H1 (cell line): Measurements from ENCODE around the gene ACMSD. TPM values are rescaled to one million over a fixed set of nuclear protein-coding genes. Genes with fewer than 3 reads are reported as not detected.
"Not testable (repeated sequence)": the region's sequence is repeated elsewhere in the genome, so short reads cannot be mapped to it uniquely, and the experiment has no call there.

Experiments used
- CTCF ChIA-PET: fragments of 300-600 bp; sonication (Branson Sonifier 250); formaldehyde crosslinking; loops from one replicate; lab custom pipeline; 2021; ENCODE audit not compliant: partially characterized antibody; lab: Charles Lee
- POLR2A ChIA-PET: fragments of 300-600 bp; sonication (Branson Sonifier 250); formaldehyde crosslinking; loops from one replicate; lab custom pipeline; 2021; ENCODE audit warnings: inconsistent platforms; ENCODE audit not compliant: partially characterized antibody; lab: Charles Lee
- DNase-seq, 2 experiments: peaks; one replicate each; pipeline versions ENCODE4 v3.0.0 to v3.0.0-alpha.2; 2010 to 2022; ENCODE audit warnings: low spot score in 2 of 2, low read depth in 1 of 2, mixed read lengths in 1 of 2
- FAIRE-seq: peaks from 2 replicates; lab custom pipeline; 2011; peaks lifted over from hg19 to GRCh38; lab: Jason Lieb, UNC
- H2AFZ ChIP-seq: 2 replicates; pipeline ENCODE4 v1.8.1; 2012; ENCODE audit warnings: low read length, inconsistent platforms
- H2AK5ac ChIP-seq: 2 replicates; pipeline ENCODE4 v1.6.1; 2013; ENCODE audit warnings: low read depth, low read length
- H2BK120ac ChIP-seq: replicated peaks from 2 replicates; pipeline ENCODE3; 2013; ENCODE audit warnings: low read depth, low read length, inconsistent platforms
- H2BK12ac ChIP-seq: 2 replicates; pipeline ENCODE4 v1.6.1; 2013; ENCODE audit warnings: low read depth, low read length
- H2BK15ac ChIP-seq: 2 replicates; pipeline ENCODE4 v1.6.1; 2013; ENCODE audit warnings: low read length
- H2BK20ac ChIP-seq: 2 replicates; pipeline ENCODE4 v1.6.1; 2013; ENCODE audit warnings: low read length
- H2BK5ac ChIP-seq: 2 replicates; pipeline ENCODE4 v1.6.1; 2013; ENCODE audit warnings: low read depth, low read length
- H3K14ac ChIP-seq: 2 replicates; pipeline ENCODE4 v1.6.1; 2013; ENCODE audit warnings: inconsistent platforms; ENCODE audit not compliant: insufficient read length
- H3K18ac ChIP-seq: 2 replicates; pipeline ENCODE4 v1.6.1; 2013; ENCODE audit warnings: low read length; ENCODE audit errors: extremely low read depth
- H3K23ac ChIP-seq: 2 replicates; pipeline ENCODE4 v1.6.1; 2013; ENCODE audit warnings: inconsistent platforms; ENCODE audit not compliant: insufficient read length
- H3K23me2 ChIP-seq: 2 replicates; pipeline ENCODE4 v1.6.1; 2013; ENCODE audit warnings: low read depth, low read length
- H3K27ac ChIP-seq: 2 replicates; pipeline ENCODE4 v1.6.1; 2011; ENCODE audit warnings: low read depth, low read length, inconsistent platforms
- H3K27me3 ChIP-seq, 4 experiments: replicated peaks in 1 of 4; 1 replicate in 1 of 4; 2 replicates in 3 of 4; pipeline versions ENCODE4 v1.6.1 to v1.8.1; 2011 to 2013; ENCODE audit warnings: low read length in 3 of 4, mild to moderate bottlenecking in 3 of 4, inconsistent platforms in 2 of 4, mixed read lengths in 2 of 4, moderate library complexity in 1 of 4; ENCODE audit not compliant: control insufficient read depth in 3 of 4, insufficient read depth in 3 of 4; ENCODE audit errors: extremely low read depth in 1 of 4
- H3K36me3 ChIP-seq, 4 experiments: 2 replicates each; pipeline versions ENCODE4 v1.6.1 to v1.8.1; 2011 to 2013; ENCODE audit warnings: mild to moderate bottlenecking in 4 of 4, low read length in 3 of 4, moderate library complexity in 2 of 4, control low read depth in 1 of 4, inconsistent platforms in 1 of 4; ENCODE audit not compliant: insufficient read depth in 4 of 4, control insufficient read depth in 2 of 4
- H3K4ac ChIP-seq: replicated peaks from 2 replicates; pipeline ENCODE3; 2013; ENCODE audit warnings: low read length, low read depth, mixed read lengths, inconsistent platforms; ENCODE audit not compliant: insufficient read length
- H3K4me1 ChIP-seq, 4 experiments: replicated peaks in 1 of 4; 1 replicate in 1 of 4; 2 replicates in 3 of 4; pipeline versions ENCODE4 v1.6.1 to v1.8.1; 2011 to 2013; ENCODE audit warnings: low read length in 3 of 4, inconsistent platforms in 2 of 4, mixed read lengths in 1 of 4; ENCODE audit not compliant: insufficient read depth in 4 of 4, control insufficient read depth in 3 of 4
- H3K4me2 ChIP-seq, 2 experiments: 2 replicates each; pipeline versions ENCODE4 v1.6.1 to v1.8.1; 2011 to 2013; ENCODE audit warnings: low read depth in 2 of 2, low read length in 2 of 2, control low read depth in 1 of 2, inconsistent platforms in 1 of 2, mild to moderate bottlenecking in 1 of 2; ENCODE audit not compliant: insufficient read depth in 1 of 2
- H3K4me3 ChIP-seq, 4 experiments: fragments of 200-600, 300-600 bp in 1 of 4; sonication (generic), shearing (Covaris generic), sonication (Bioruptor Twin) in 1 of 4; 2 replicates each; pipeline versions ENCODE4 v1.5.1 to v1.8.1; 2011 to 2016; ENCODE audit warnings: low read length in 4 of 4, low read depth in 3 of 4, control low read depth in 2 of 4, inconsistent platforms in 2 of 4, mild to moderate bottlenecking in 2 of 4, mixed read lengths in 1 of 4, moderate library complexity in 1 of 4; ENCODE audit not compliant: insufficient read depth in 2 of 4; ENCODE audit errors: extremely low read depth in 1 of 4
- H3K56ac ChIP-seq: replicated peaks from 2 replicates; pipeline ENCODE3; 2013; ENCODE audit warnings: low read depth, mild to moderate bottlenecking, mixed read lengths, low read length, inconsistent platforms; ENCODE audit not compliant: insufficient read length
- H3K79me1 ChIP-seq: 2 replicates; pipeline ENCODE4 v1.6.1; 2013; ENCODE audit warnings: low read depth, low read length, control low read depth
- H3K79me2 ChIP-seq, 2 experiments: 2 replicates each; pipeline versions ENCODE4 v1.6.1 to v1.8.1; 2012 to 2013; ENCODE audit warnings: low read length in 2 of 2, mild to moderate bottlenecking in 2 of 2, inconsistent platforms in 1 of 2; ENCODE audit not compliant: insufficient read depth in 2 of 2, control insufficient read depth in 1 of 2
- H3K9ac ChIP-seq, 4 experiments: replicated peaks in 1 of 4; 1 replicate in 1 of 4; 2 replicates in 3 of 4; pipeline versions ENCODE4 v1.6.1 to v1.8.1; 2011 to 2013; ENCODE audit warnings: low read depth in 3 of 4, low read length in 3 of 4, control low read depth in 2 of 4, mild to moderate bottlenecking in 2 of 4, moderate library complexity in 2 of 4, inconsistent platforms in 1 of 4; ENCODE audit errors: extremely low read depth in 1 of 4
- H3K9me3 ChIP-seq, 2 experiments: 2 replicates each; pipeline versions ENCODE4 v1.6.1 to v1.8.1; 2012 to 2013; ENCODE audit warnings: mild to moderate bottlenecking in 2 of 2, moderate library complexity in 2 of 2, control low read depth in 1 of 2, inconsistent platforms in 1 of 2, low read depth in 1 of 2, low read length in 1 of 2, mixed read lengths in 1 of 2; ENCODE audit not compliant: insufficient read depth in 2 of 2
- H4K20me1 ChIP-seq, 2 experiments: replicated peaks in 1 of 2; 2 replicates each; pipeline versions ENCODE3 to v1.8.1; 2011 to 2013; ENCODE audit warnings: inconsistent platforms in 2 of 2, low read length in 2 of 2, mild to moderate bottlenecking in 1 of 2; ENCODE audit not compliant: insufficient read depth in 2 of 2, control insufficient read depth in 1 of 2
- H4K5ac ChIP-seq: 2 replicates; pipeline ENCODE4 v1.6.1; 2013; ENCODE audit warnings: low read length, low read depth, mixed read lengths, inconsistent platforms; ENCODE audit not compliant: insufficient read length
- H4K8ac ChIP-seq: 2 replicates; pipeline ENCODE4 v1.8.0; 2013; ENCODE audit warnings: mild to moderate bottlenecking, moderate library complexity, low read length, inconsistent platforms; ENCODE audit not compliant: insufficient read depth; ENCODE audit errors: extremely low read depth
- H4K91ac ChIP-seq: replicated peaks from 2 replicates; pipeline ENCODE3; 2013; ENCODE audit warnings: low read length, mixed read lengths, inconsistent platforms; ENCODE audit not compliant: insufficient read length
- KDM1A ChIP-seq: fragments of 200-600, 300-600 bp; sonication (generic); IDR thresholded peaks from 2 replicates; pipeline ENCODE4 v1.7.1; 2016; ENCODE audit warnings: mild to moderate bottlenecking, low read length, borderline replicate concordance
- WGBS, 2 experiments: shearing (Covaris generic) in 1 of 2; methylation state at CpG; one replicate each; pipeline versions ENCODE4 v1.1.6 to v1.1.7; 2013 to 2015; ENCODE audit warnings: low lambda C conversion rate in 2 of 2, mixed read lengths in 2 of 2, inconsistent platforms in 1 of 2, low coverage in 1 of 2, missing lambda C conversion rate in 1 of 2; ENCODE audit not compliant: insufficient replicate concordance in 2 of 2, insufficient coverage in 1 of 2, insufficient read length in 1 of 2; ENCODE audit errors: extremely low coverage in 1 of 2, missing lambda C conversion rate in 1 of 2; 5-methylcytosine and 5-hydroxymethylcytosine counted together
- polyA plus RNA-seq, 7 experiments: library from polyadenylated mRNA; depleted of rRNA in 3 of 7; stranded (reverse) in 5 of 7; unstranded in 2 of 7; fragments of >200 nt in 5 of 7; fragments of 200-250 nt in 2 of 7; gene quantifications; 1 replicate in 5 of 7; 2 replicates in 1 of 7; 4 replicates in 1 of 7; pipeline versions ENCODE4 v1.2.1 to v1.2.3, GENCODE V29; 2011 to 2013; ENCODE audit warnings: missing spikeins in 2 of 7, mixed read lengths in 2 of 7
- total RNA-seq: library from RNA; stranded (reverse); fragmentation: NEBNext Ultra II Directional; extraction: Animal tissue kit (Norgen Biotek cat#: 25700); gene quantifications from 2 replicates; pipeline ENCODE4 v1.2.1, GENCODE V29; 2021

ACMSD gene
- total and polyA plus RNA-seq, 2 of the 8 experiments (the other 6 are each of a cell fraction or from before 2014, with no cell fraction given): not detected

GRCh38 chr2:134907441-134908116 is 69.2 kb downstream of the ACMSD start:
- not testable (repeated sequence) for H3K4ac ChIP-seq, FAIRE-seq
- peak; percentile 40; the same call in 1 of the 2 replicates for TF ChIP-seq KDM1A

More at GRCh38 chr2:134907441-134908116, 69.2 kb downstream of the ACMSD start:
- H2BK120ac ChIP-seq, H3K27ac ChIP-seq, H4K8ac ChIP-seq, H4K91ac ChIP-seq, H3K56ac ChIP-seq, H2BK12ac ChIP-seq, H3K9ac ChIP-seq, H3K4me3 ChIP-seq, H3K14ac ChIP-seq, H3K18ac ChIP-seq, H3K23ac ChIP-seq, H3K36me3 ChIP-seq, H3K79me2 ChIP-seq, H3K4me2 ChIP-seq, H2AK5ac ChIP-seq, H2BK5ac ChIP-seq, H3K79me1 ChIP-seq, H3K27me3 ChIP-seq, H4K20me1 ChIP-seq, H4K5ac ChIP-seq, H3K4me1 ChIP-seq, H2BK15ac ChIP-seq, H3K9me3 ChIP-seq, DNase-seq, H2AFZ ChIP-seq, H3K23me2 ChIP-seq, H2BK20ac ChIP-seq: not testable (repeated sequence)
- WGBS, 2 experiments: 91% methylated on average over 1 of the region's 1 CpG; no CpG with 5 or more reads in 1 of the 2 experiments
- CTCF ChIA-PET: interaction anchor here (1.0 kb wide), 1 partner anchor 457 kb away, joined by 3 read pairs; no protein-coding TSS in a partner anchor
- POLR2A ChIA-PET: interaction anchor here (1.6 kb wide), 1 partner anchor 11 kb away, joined by 6 read pairs; the partner anchor contains the start of gene CCNT2
